Measurements from ENCODE around the gene GOLPH3.
"Not testable (repeated sequence)": the region's sequence is repeated elsewhere in the genome, so short reads cannot be mapped to it uniquely, and the experiment has no call there.

Gene GOLPH3

GRCh38 chr5:32132757-32133156 is 41.4 kb downstream of the GOLPH3 start:
- no peak for DNase-seq

- no peak for DNase-seq
These were observed 42.5 kb downstream of the GOLPH3 start for GRCh38 chr5:32131604-32132003.

GRCh38 chr5:32130865-32131264 is 43.3 kb downstream of the GOLPH3 start:
- DNase-seq, result no peak

- no peak for DNase-seq
These were observed 45.0 kb downstream of the GOLPH3 start for GRCh38 chr5:32129074-32129598.

- no peak for DNase-seq
These were observed 46.4 kb downstream of the GOLPH3 start for GRCh38 chr5:32127711-32128110.

GRCh38 chr5:32126691-32127090 is 47.4 kb downstream of the GOLPH3 start:
- no peak for DNase-seq

GRCh38 chr5:32123889-32124676 is 50.0 kb downstream of the GOLPH3 start:
- DNase-seq, result no peak

- DNase-seq, result no peak
These were observed 50.9 kb downstream of the GOLPH3 start for GRCh38 chr5:32123058-32123805.

GRCh38 chr5:32118922-32119321 is 55.2 kb downstream of the GOLPH3 start:
- not testable (repeated sequence) for DNase-seq

- DNase-seq, result no peak
These were observed 57.4 kb downstream of the GOLPH3 start for GRCh38 chr5:32116574-32117313.

- peak; percentile 34 for DNase-seq
These were observed 58.1 kb downstream of the GOLPH3 start for GRCh38 chr5:32115985-32116384.

GRCh38 chr5:32110111-32110696 is 63.9 kb downstream of the GOLPH3 start:
- no peak for DNase-seq

GRCh38 chr5:32109236-32109635 is 64.9 kb downstream of the GOLPH3 start:
- no peak for DNase-seq

GRCh38 chr5:32108167-32108566 is 66.0 kb downstream of the GOLPH3 start:
- DNase-seq, result no peak

- no peak for DNase-seq
These were observed 66.8 kb downstream of the GOLPH3 start for GRCh38 chr5:32107291-32107690.

GRCh38 chr5:32103521-32103920 is 70.6 kb downstream of the GOLPH3 start:
- DNase-seq, result no peak

- no peak for DNase-seq
These were observed 71.7 kb downstream of the GOLPH3 start for GRCh38 chr5:32102254-32102986.

GRCh38 chr5:32100691-32101302 is 73.3 kb downstream of the GOLPH3 start:
- DNase-seq, result no peak

- no peak for DNase-seq
These were observed 73.9 kb downstream of the GOLPH3 start for GRCh38 chr5:32100230-32100629.

- no peak for DNase-seq
These were observed 74.6 kb downstream of the GOLPH3 start for GRCh38 chr5:32099486-32100035.

GRCh38 chr5:32098890-32099310 is 75.2 kb downstream of the GOLPH3 start:
- no peak for DNase-seq

All from suppressor macrophage treated with lipopolysaccharide for 4 hours (primary cell).